ENCODE results near the gene CASTOR1. TPM values are rescaled to one million over a fixed set of nuclear protein-coding genes. Genes with fewer than 3 reads are reported as not detected.

Gene CASTOR1
- total RNA-seq, 1 donor = 5.8 TPM

DNA sequence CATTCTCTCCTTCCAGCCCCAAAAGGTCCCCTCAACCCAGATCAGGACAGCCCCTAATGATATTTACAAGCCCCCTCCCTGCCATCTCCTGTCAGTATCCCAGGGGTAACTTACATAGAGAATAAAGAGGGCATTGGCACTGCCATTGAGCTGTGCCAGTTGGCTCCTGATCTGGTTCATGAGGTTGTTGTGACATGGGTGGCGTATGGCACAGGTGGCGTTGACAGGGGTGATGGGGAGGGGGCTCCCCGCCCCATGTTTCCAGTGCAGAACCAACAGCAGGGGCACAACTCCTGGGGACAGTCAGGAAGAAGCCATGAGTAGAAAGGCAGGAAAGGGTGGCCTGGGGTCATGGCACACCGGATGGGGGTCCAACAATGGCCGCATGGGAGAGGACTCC lies 44.7 kb downstream of the CASTOR1 start:
- Histone ChIP-seq H3K4me2 (ENCODE audit: insufficient read depth, low read length) (peak overlapping the region; percentile 96), H3K4me3 (ENCODE audit: insufficient read depth, low read length) (peak overlapping the region; percentile 93), H3K27me3 (ENCODE audit: insufficient read depth, low read length) (no peaks in the 10 kb centered on the region), H4K20me1 (ENCODE audit: insufficient read depth, low read length) (peaks cover 14% of the 10 kb centered on the region), H3K27ac (ENCODE audit: low read depth, low read length) (peak overlapping the region; percentile 96), H2AFZ (ENCODE audit: low read length) (no peak overlapping the region), H3K4me1 (ENCODE audit: insufficient read depth, low read length) (peaks cover 53% of the 10 kb centered on the region), H3K79me2 (ENCODE audit: insufficient read depth, low read length) (peaks cover 61% of the 10 kb centered on the region), H3K36me3 (ENCODE audit: insufficient read depth, low read length) (peaks cover 42% of the 10 kb centered on the region), H3K9me3 (ENCODE audit: low read depth, low read length) (no peaks in the 10 kb centered on the region)
- TF ChIP-seq, protein P1, sequence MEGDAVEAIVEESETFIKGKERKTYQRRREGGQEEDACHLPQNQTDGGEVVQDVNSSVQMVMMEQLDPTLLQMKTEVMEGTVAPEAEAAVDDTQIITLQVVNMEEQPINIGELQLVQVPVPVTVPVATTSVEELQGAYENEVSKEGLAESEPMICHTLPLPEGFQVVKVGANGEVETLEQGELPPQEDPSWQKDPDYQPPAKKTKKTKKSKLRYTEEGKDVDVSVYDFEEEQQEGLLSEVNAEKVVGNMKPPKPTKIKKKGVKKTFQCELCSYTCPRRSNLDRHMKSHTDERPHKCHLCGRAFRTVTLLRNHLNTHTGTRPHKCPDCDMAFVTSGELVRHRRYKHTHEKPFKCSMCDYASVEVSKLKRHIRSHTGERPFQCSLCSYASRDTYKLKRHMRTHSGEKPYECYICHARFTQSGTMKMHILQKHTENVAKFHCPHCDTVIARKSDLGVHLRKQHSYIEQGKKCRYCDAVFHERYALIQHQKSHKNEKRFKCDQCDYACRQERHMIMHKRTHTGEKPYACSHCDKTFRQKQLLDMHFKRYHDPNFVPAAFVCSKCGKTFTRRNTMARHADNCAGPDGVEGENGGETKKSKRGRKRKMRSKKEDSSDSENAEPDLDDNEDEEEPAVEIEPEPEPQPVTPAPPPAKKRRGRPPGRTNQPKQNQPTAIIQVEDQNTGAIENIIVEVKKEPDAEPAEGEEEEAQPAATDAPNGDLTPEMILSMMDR (IDR thresholded peaks at IDR 0.05; ENCODE audit: extremely low read depth, low read depth, low read length) = no peak
- DNase-seq (ENCODE audit: insufficient read length, low spot score, missing footprints) = no peak

DNA sequence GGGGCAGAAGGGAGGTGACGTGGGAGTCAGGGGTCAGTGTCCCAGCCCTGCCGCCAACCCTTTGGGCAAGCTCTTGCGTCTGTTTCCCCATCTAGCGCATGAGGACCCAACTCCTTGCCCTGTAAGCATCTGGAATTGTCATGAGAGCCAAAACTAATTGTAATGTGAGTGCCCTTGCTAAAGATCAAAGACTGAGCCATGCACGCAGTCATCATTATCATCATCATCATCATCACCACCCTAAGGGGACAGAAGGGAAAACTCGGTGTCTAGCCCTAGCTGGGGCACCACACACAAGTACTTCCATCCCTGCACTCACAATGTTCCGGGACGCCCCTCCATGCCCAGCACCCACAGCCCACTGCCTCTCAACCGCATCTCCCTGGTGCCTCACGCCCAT lies 45.2 kb downstream of the CASTOR1 start:
- Histone ChIP-seq H3K9me3 (ENCODE audit: low read depth, low read length) (no peaks in the 10 kb centered on the region), H4K20me1 (ENCODE audit: insufficient read depth, low read length) (peaks cover 14% of the 10 kb centered on the region), H3K4me3 (ENCODE audit: insufficient read depth, low read length) (peak overlapping the region; percentile 93), H3K27me3 (ENCODE audit: insufficient read depth, low read length) (no peaks in the 10 kb centered on the region), H3K4me1 (ENCODE audit: insufficient read depth, low read length) (peaks cover 57% of the 10 kb centered on the region), H3K79me2 (ENCODE audit: insufficient read depth, low read length) (peaks cover 61% of the 10 kb centered on the region), H2AFZ (ENCODE audit: low read length) (no peak overlapping the region), H3K36me3 (ENCODE audit: insufficient read depth, low read length) (peaks cover 42% of the 10 kb centered on the region), H3K27ac (ENCODE audit: low read depth, low read length) (peak overlapping the region; percentile 96), H3K4me2 (ENCODE audit: insufficient read depth, low read length) (peak overlapping the region; percentile 96)
- DNase-seq (ENCODE audit: insufficient read length, low spot score, missing footprints) = peak; percentile 80
- TF ChIP-seq, protein P1 (IDR thresholded peaks at IDR 0.05; ENCODE audit: extremely low read depth, low read depth, low read length) = no peak

DNA sequence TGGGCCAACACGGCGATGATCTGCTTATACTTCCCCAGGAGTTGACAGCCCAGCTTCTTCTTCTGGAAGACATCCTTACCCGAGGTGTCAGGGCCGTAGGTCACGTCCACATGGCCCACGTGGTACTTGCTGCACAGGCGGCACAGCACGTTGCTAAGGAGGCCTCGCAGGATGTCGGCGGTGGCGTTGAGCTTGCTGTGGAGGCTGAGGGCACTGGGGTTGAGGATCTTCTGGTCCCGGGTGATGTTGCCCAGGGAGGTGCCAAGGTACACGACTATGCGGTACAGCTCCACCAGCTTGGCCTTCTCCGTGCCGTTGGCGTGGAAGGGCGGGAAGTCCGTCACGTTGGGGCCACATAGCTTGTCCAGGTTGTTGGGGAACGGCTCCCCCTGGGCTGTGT lies 45.6 kb downstream of the CASTOR1 start:
- peak overlapping the region; percentile 96 for H3K4me2 ChIP-seq (ENCODE audit: insufficient read depth, low read length)
- peaks cover 57% of the 10 kb centered on the region for H3K4me1 ChIP-seq (ENCODE audit: insufficient read depth, low read length)

DNA sequence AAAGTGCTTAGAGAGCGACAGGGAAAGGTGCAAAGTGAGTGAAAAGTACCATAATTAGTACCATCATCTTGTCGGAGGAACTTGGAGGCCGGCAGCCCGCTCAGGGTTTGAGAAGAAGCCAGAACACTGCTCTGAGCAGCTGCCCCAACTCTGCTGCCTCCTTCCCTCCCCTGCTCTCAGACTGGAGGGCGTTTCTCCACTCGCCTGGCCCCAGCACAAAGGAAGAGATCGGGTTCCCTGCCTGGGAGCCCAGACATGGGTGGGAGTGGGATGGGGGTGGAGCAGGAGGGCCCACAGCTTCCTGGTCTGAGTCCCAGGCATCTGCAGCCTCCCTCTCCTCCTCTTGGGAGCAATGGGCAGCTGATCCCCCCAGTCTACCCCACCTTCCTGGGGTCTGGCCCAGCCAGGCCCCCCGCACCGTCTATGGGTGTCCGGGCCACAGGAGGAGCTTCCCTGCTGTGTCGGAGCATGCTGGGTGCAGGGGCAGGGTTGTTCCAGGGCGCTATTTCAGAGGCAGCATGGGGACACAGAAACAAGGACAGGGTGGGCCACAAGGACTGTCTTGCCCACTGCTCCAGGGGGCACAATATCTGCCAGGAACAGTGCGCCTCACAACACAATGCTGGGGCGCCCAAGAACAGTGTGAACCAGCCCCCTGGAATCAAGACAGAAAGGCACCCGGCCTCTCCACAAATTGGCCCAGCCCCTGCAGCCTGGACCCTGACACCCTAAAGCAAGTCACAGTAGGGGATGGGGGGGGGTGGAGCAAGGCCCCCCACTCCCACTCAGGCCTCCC lies 47.5 kb downstream of the CASTOR1 start:
- peaks cover 48% of the 10 kb centered on the region for H3K4me1 ChIP-seq (ENCODE audit: insufficient read depth, low read length)
- H3K9me3 ChIP-seq (ENCODE audit: low read depth, low read length) = no peaks in the 10 kb centered on the region
- peak overlapping the region; percentile 96 for H3K4me2 ChIP-seq (ENCODE audit: insufficient read depth, low read length)
- H3K36me3 ChIP-seq (ENCODE audit: insufficient read depth, low read length) = peaks cover 42% of the 10 kb centered on the region
- TF ChIP-seq, protein P1 (IDR thresholded peaks at IDR 0.05; ENCODE audit: extremely low read depth, low read depth, low read length) = no peak
- DNase-seq (ENCODE audit: insufficient read length, low spot score, missing footprints) = peak; percentile 87
- no peaks in the 10 kb centered on the region for H3K27me3 ChIP-seq (ENCODE audit: insufficient read depth, low read length)
- H4K20me1 ChIP-seq (ENCODE audit: insufficient read depth, low read length) = peaks cover 14% of the 10 kb centered on the region
- H3K27ac ChIP-seq (ENCODE audit: low read depth, low read length) = peak overlapping the region; percentile 96
- peaks cover 41% of the 10 kb centered on the region for H3K79me2 ChIP-seq (ENCODE audit: insufficient read depth, low read length)
- H2AFZ ChIP-seq (ENCODE audit: low read length) = no peak overlapping the region
- no peak overlapping the region for H3K4me3 ChIP-seq (ENCODE audit: insufficient read depth, low read length)

More for the DNA sequence above, 45.6 kb downstream of the CASTOR1 start:
- peaks cover 42% of the 10 kb centered on the region for H3K36me3 ChIP-seq (ENCODE audit: insufficient read depth, low read length)
- DNase-seq (ENCODE audit: insufficient read length, low spot score, missing footprints) = peak; percentile 52
- TF ChIP-seq, protein P1 (IDR thresholded peaks at IDR 0.05; ENCODE audit: extremely low read depth, low read depth, low read length) = no peak
- peak overlapping the region; percentile 93 for H3K4me3 ChIP-seq (ENCODE audit: insufficient read depth, low read length)
- peaks cover 59% of the 10 kb centered on the region for H3K79me2 ChIP-seq (ENCODE audit: insufficient read depth, low read length)
- no peak overlapping the region for H2AFZ ChIP-seq (ENCODE audit: low read length)
- H4K20me1 ChIP-seq (ENCODE audit: insufficient read depth, low read length) = peaks cover 14% of the 10 kb centered on the region
- H3K9me3 ChIP-seq (ENCODE audit: low read depth, low read length) = no peaks in the 10 kb centered on the region
- H3K27me3 ChIP-seq (ENCODE audit: insufficient read depth, low read length) = no peaks in the 10 kb centered on the region
- H3K27ac ChIP-seq (ENCODE audit: low read depth, low read length) = peak overlapping the region; percentile 96
